G401.6 (cell line): Measurements from ENCODE around the gene CD300E.
"Not testable (repeated sequence)": the region's sequence is repeated elsewhere in the genome, so short reads cannot be mapped to it uniquely, and the experiment has no call there.

Experiments used
- FAIRE-seq: peaks from 2 replicates; lab custom pipeline; 2012; peaks lifted over from hg19 to GRCh38; lab: Jason Lieb, UNC

Gene CD300E

GRCh38 chr17:74633326-74633725 lies 9.8 kb upstream of the CD300E start:
- FAIRE-seq = no peak

GRCh38 chr17:74632617-74633016 lies 9.1 kb upstream of the CD300E start:
- no peak for FAIRE-seq

- FAIRE-seq = no peak
Measured at GRCh38 chr17:74631468-74632450, 8.2 kb upstream of the CD300E start.

GRCh38 chr17:74630251-74630650 lies 6.7 kb upstream of the CD300E start:
- FAIRE-seq = not testable (repeated sequence)

- no peak for FAIRE-seq
Measured at GRCh38 chr17:74625661-74626060, 2.1 kb upstream of the CD300E start.

- no peak for FAIRE-seq
Measured at GRCh38 chr17:74624131-74624530, 593 bp upstream of the CD300E start.

GRCh38 chr17:74619077-74619673 lies 4.4 kb downstream of the CD300E start:
- no peak for FAIRE-seq

GRCh38 chr17:74618451-74618850 lies 5.1 kb downstream of the CD300E start:
- FAIRE-seq = no peak

- no peak for FAIRE-seq
Measured at GRCh38 chr17:74616696-74617095, 6.8 kb downstream of the CD300E start.

- FAIRE-seq = no peak
Measured at GRCh38 chr17:74612046-74612445, 11.5 kb downstream of the CD300E start.

- FAIRE-seq = no peak
Measured at GRCh38 chr17:74610108-74610507, 13.4 kb downstream of the CD300E start.

- FAIRE-seq = no peak
Measured at GRCh38 chr17:74608511-74608910, 15.0 kb downstream of the CD300E start.

GRCh38 chr17:74607221-74607620 lies 16.3 kb downstream of the CD300E start:
- FAIRE-seq = no peak

- FAIRE-seq = no peak
Measured at GRCh38 chr17:74606050-74606449, 17.5 kb downstream of the CD300E start.

- FAIRE-seq = no peak
Measured at GRCh38 chr17:74605361-74605760, 18.2 kb downstream of the CD300E start.

- FAIRE-seq = no peak
Measured at GRCh38 chr17:74604761-74605160, 18.8 kb downstream of the CD300E start.

GRCh38 chr17:74604200-74604599 lies 19.3 kb downstream of the CD300E start:
- FAIRE-seq = no peak

- no peak for FAIRE-seq
Measured at GRCh38 chr17:74603746-74604145, 19.8 kb downstream of the CD300E start.

- no peak for FAIRE-seq
Measured at GRCh38 chr17:74603037-74603635, 20.4 kb downstream of the CD300E start.

- no peak for FAIRE-seq
Measured at GRCh38 chr17:74601944-74602572, 21.5 kb downstream of the CD300E start.

GRCh38 chr17:74599448-74599939 lies 24.0 kb downstream of the CD300E start:
- no peak for FAIRE-seq

GRCh38 chr17:74599023-74599399 lies 24.5 kb downstream of the CD300E start:
- FAIRE-seq = no peak
